ENCODE data around the gene KCNK15. TPM values are rescaled to one million over a fixed set of nuclear protein-coding genes. Genes with fewer than 3 reads are reported as not detected.
A peak's percentile ranks its signal among the peaks of the same experiment; 100 is the strongest.
"Not testable (repeated sequence)": the region's sequence is repeated elsewhere in the genome, so short reads cannot be mapped to it uniquely, and the experiment has no call there.

The KCNK15 gene
- not detected in 2 replicates for total RNA-seq

GRCh38 chr20:44745598-44746366 is at the start of gene KCNK15:
KCNK15 (plus strand) TSS chr20:44745865; CDS start chr20:44745911, 46 bp downstream.
- DNase-seq (ENCODE audit: low read depth in 2 of 2), result peak in 1 of 2 donors; percentile 28

GRCh38 chr20:44696315-44696714 is 49.4 kb upstream of the KCNK15 start:
- no peak for DNase-seq (ENCODE audit: low read depth in 2 of 2)

- DNase-seq (ENCODE audit: low read depth in 2 of 2), result not testable (repeated sequence)
These were observed 48.6 kb upstream of the KCNK15 start for GRCh38 chr20:44697041-44697440.

GRCh38 chr20:44698351-44698750 is 47.3 kb upstream of the KCNK15 start:
- DNase-seq (ENCODE audit: low read depth in 2 of 2), result no peak

GRCh38 chr20:44700306-44700705 is 45.4 kb upstream of the KCNK15 start:
- DNase-seq (ENCODE audit: low read depth in 2 of 2), result no peak

GRCh38 chr20:44701118-44701857 is 44.4 kb upstream of the KCNK15 start:
- no peak for DNase-seq (ENCODE audit: low read depth in 2 of 2)

- DNase-seq (ENCODE audit: low read depth in 2 of 2), result no peak
These were observed 43.8 kb upstream of the KCNK15 start for GRCh38 chr20:44701858-44702256.

DNA sequence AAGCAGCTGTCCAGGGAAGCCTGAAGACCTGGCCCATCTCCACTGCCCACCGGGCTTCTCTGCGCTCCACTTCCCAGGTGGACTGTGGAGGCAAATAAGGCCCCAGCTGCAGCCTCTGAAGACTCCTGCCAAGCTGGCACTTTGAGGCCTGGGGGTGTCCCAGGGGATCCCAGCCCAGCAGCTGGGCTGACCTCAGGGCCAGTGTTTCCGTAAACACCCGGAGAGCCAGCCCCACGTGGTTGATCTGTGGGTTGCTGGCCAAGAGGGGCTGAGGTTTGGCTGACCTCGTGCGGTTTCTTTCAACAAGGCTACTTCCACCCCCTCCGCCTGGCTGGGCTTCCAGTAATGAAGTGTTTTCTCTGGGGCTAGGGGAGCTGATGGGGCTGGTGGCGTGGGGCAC is 42.9 kb upstream of the KCNK15 start:
- peak; percentile 83 to 97 for DNase-seq (ENCODE audit: low read depth in 2 of 2)

DNA sequence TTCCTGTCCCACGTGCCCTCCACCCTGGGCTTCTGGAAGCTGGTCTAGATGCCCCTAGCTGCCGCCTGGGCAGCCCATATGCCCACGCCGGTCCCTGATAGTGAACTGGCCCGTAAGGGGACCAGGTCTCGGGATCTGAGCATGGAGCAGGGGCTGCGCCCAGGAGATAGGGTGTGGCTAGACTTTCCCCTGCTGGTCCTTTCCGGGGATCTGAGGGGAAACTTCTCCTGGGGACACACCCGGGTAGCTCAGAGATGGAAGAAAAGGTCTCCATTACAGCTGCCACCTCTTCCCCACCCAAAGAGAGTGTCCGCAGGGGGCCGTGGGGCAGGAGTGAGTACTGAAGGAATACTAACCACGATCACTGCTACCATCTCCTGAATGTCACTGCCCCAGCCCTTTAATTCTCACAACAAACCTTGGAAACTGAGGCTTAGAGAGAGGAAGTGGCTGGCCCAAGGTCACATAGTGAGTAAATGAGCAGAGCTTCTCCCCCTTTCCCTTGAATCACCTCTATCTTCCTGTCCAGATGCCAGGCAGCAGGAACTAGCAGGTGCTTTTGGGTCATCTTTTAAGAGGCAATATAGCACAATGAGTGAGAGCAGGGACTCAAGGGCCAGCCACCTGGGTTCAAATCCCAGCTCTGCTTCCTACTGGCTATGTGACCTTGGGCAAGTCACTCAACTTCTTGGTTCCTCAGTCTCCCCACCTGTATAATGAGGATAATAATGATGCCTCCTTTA is 42.3 kb upstream of the KCNK15 start:
- no peak for DNase-seq (ENCODE audit: low read depth in 2 of 2)

GRCh38 chr20:44703956-44704488 is 41.6 kb upstream of the KCNK15 start:
- DNase-seq (ENCODE audit: low read depth in 2 of 2), result no peak

DNA sequence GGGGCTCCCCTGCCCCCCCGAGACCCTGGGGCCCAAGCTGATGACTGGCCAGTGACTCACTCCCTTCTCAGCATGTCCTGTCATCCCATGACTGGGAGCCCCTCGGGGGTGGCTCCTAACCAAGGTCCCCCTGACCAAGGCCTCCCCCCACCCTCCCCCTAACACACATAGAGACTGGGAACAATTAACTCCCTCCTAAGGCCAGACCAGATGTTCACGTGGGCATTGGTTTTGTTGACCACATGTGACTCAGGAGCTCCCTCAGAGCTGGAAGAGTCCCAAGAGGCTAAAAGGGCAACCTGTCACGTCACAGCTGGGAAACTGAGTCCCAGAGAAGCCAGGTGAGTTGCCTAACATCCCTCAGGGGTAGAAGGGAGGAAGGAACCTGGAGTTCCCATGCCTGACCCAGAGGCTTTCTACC is 41.1 kb upstream of the KCNK15 start:
- DNase-seq (ENCODE audit: low read depth in 2 of 2), result peak in 1 of 2 donors; percentile 30

- DNase-seq (ENCODE audit: low read depth in 2 of 2), result no peak
These were observed 40.1 kb upstream of the KCNK15 start for GRCh38 chr20:44705364-44706094.

DNA sequence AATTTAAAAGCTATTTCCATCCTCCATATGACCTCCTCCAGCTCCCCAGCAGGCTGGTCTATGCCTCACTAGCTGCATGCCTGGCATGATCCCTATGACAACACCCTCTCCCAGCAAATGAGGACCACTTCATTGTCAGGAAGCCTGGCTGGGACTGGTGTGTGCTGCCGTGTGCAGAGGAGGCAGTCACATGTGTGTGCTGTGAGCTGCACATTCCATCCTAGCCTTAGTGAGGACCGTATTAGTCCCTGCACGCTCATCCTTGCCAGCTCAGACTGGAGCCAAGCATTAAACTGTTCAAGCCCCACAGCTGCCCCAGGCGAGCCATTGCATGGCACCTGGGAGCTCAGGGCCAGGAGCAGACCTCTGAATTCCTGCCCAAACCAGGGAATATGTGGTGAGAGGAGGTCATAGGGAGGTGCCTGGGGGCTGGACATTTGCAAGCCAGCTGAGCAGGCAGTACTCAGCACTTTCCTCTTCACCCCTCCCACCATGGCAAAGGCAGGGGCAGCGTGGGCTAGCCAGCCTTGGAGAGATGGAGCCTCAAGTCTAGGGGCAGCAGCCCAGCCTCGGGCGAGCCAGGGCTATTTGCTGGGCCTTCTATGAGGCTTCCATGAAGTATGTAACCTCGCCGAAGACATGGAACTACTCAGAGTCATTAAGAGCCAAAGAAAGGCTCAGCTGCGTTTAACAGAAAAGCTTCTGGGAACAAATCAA is 39.2 kb upstream of the KCNK15 start:
- no peak for DNase-seq (ENCODE audit: low read depth in 2 of 2)

DNA sequence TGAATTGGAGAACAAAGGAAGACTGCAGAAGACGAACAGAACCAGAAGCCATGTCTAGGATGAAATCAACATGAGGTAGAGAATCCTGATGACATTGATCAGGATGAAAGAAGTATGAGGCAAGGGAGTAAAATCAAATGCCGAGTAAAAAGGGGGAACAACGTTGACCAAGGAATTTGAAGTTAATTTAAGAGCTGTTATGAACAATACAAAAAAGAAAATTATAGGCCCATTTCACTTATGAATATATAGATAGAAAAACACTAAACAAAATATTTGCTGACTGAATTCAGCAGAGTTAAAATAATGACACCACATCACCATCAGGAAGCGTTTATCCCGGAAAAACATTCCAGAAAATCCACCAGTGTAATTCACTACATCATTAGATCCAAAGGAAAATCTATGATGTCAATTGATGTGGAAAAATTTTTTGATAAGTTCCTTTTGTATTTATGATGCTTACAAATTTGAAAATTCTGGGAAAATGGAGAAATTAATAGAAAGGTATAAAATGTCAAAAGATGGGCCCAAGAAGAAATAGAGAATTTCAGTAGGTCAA is 38.6 kb upstream of the KCNK15 start:
- peak in 1 of 2 donors; percentile 39 for DNase-seq (ENCODE audit: low read depth in 2 of 2)

- no peak for DNase-seq (ENCODE audit: low read depth in 2 of 2)
These were observed 36.3 kb upstream of the KCNK15 start for GRCh38 chr20:44709380-44709779.

DNA sequence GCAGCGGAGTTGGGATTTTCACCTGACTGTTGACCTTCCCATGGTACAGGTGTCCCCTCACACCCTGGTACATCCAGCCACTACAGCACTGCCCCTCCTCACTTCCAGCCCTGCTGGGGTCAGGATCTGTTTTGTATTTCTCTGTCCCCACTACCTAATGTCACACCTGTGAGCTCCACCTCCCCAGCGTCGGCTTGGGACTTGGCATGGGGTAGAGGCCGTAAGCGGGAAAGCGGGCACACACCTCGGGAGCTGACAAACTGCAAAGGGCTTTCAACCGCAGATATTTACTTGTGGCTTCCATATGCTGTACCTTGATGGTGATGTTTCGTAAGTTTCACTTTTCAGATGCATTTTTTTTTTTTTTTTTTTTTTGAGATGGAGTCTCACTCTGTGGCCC is 35.9 kb upstream of the KCNK15 start:
- no peak for DNase-seq (ENCODE audit: low read depth in 2 of 2)

- DNase-seq (ENCODE audit: low read depth in 2 of 2), result no peak
These were observed 34.4 kb upstream of the KCNK15 start for GRCh38 chr20:44711237-44711636.

DNA sequence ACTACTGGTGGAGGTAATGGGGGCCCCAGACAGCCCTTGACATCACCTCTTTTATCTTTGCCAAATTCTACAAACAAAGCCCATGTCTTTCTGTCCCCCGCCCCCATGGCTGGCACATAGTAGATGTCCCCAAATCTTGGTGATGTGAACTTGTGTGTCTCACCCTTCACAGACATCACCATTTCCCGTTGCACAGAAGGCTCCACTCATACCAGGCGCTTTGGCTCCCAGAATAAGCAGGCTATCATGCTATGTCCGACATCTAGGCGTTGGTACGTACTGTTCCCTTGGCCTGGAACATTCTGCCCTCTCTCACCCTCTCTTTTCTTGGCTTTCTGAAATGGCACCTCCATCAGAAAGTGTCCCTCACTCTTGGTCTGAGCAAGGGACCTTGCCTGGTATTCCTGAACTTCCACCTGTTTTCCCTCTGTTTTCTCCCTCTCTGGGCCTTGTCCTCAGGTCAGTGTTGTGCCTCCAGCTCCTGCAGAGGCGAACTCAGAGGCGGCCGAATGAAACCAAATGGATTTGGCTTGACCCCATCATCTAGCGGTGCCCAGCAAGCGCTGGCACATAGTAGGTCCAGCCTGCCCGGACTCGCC is 31.5 kb upstream of the KCNK15 start:
- no peak for DNase-seq (ENCODE audit: low read depth in 2 of 2)

GRCh38 chr20:44714701-44715498 is 30.8 kb upstream of the KCNK15 start, which contains the start of gene CCN5:
CCN5 (plus strand) TSS chr20:44715369; CDS start chr20:44715391, 22 bp downstream.
- DNase-seq (ENCODE audit: low read depth in 2 of 2), result peak in 1 of 2 donors; percentile 71
